Stimulated activated CD4-positive, alpha-beta T cell treated with anti-CD3 and anti-CD28 coated beads, Interleukin-1b, Interleukin-23, amount 100 ng/mL, for 24 hours (primary cell): ENCODE data around the gene PRKCB.

Experiments used
- DNase-seq, 4 experiments: peaks; one replicate each; pipeline ENCODE4 v3.0.0-alpha.2; 2020; ENCODE audit warnings: low read depth in 4 of 4, low spot score in 1 of 4

The PRKCB gene

GRCh38 chr16:23863511-23864422 is 28.0 kb downstream of the PRKCB start:
- no peak for DNase-seq

GRCh38 chr16:23865853-23866252 is 30.1 kb downstream of the PRKCB start:
- DNase-seq: no peak

GRCh38 chr16:23866621-23867020 is 30.8 kb downstream of the PRKCB start:
- no peak for DNase-seq

- DNase-seq: no peak
These were observed 31.8 kb downstream of the PRKCB start for GRCh38 chr16:23867566-23867965.

GRCh38 chr16:23868136-23868535 is 32.4 kb downstream of the PRKCB start:
- no peak for DNase-seq

- no peak for DNase-seq
These were observed 33.3 kb downstream of the PRKCB start for GRCh38 chr16:23869052-23869451.

GRCh38 chr16:23871924-23872323 is 36.1 kb downstream of the PRKCB start:
- DNase-seq: no peak

- DNase-seq: no peak
These were observed 39.0 kb downstream of the PRKCB start for GRCh38 chr16:23874613-23875294.

GRCh38 chr16:23876256-23876896 is 40.6 kb downstream of the PRKCB start:
- no peak for DNase-seq

GRCh38 chr16:23877107-23878070 is 41.6 kb downstream of the PRKCB start:
- DNase-seq: peak in 1 of 4 experiments; percentile 11

GRCh38 chr16:23879735-23880373 is 44.1 kb downstream of the PRKCB start:
- DNase-seq: no peak

GRCh38 chr16:23889189-23889588 is 53.4 kb downstream of the PRKCB start:
- no peak for DNase-seq

- no peak for DNase-seq
These were observed 58.2 kb downstream of the PRKCB start for GRCh38 chr16:23893986-23894385.

GRCh38 chr16:23895052-23895451 is 59.3 kb downstream of the PRKCB start:
- DNase-seq: no peak

GRCh38 chr16:23896832-23897821 is 61.3 kb downstream of the PRKCB start:
- DNase-seq: no peak

GRCh38 chr16:23898682-23899430 is 63.1 kb downstream of the PRKCB start:
- no peak for DNase-seq

GRCh38 chr16:23899869-23900268 is 64.1 kb downstream of the PRKCB start:
- no peak for DNase-seq

- no peak for DNase-seq
These were observed 64.8 kb downstream of the PRKCB start for GRCh38 chr16:23900480-23901177.
